ENCODE measurements around the gene PSMA6. TPM values are rescaled to one million over a fixed set of nuclear protein-coding genes. Genes with fewer than 3 reads are reported as not detected.

Gene PSMA6
- total RNA-seq, 4 donors from 2014 or later, result 24.5 to 141 (median 81.2) TPM

DNA sequence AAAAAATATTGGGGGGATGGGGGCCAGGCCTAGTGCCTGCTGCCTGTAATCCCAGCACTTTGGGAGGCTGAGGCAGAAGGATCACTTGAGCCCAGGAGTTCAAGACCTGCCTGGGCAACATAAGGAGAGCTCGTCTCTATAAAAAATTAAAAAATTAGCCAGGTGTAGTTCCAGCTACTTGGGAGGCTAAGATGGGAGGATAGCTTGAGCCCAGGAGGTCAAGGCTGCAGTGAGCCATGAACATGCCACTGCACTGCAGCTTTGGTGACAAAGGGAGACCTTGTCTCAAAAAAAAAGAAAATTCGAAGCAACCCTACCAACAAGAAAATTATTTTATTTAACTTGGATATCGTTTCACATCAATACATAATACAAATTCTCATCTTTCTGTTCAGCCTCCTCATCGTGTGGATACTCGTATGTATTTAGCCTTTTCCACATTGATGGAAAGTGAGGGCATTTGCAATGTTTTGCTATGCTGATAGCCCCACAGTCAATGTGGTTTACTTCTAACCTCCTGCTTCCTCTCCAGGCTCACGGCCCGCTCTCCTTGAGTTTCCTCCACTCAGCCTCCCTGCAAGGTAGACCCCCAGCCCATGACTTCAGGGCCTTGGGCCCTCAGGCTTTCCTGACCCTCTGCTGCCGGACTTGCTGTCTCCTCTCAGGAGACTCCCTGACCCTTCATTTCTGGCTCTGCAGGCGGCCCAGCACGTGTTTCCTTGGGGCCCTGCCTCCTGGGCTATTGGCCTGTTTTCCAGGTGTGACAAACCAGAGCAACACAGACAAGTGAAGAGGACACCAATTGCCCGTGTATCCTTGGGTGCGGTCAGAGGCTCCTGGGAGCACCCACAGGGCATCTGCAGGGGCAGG lies 57.5 kb downstream of the PSMA6 start:
- 76 to 87% methylated on average over 10 to 12 of the region's 12 CpGs for WGBS, 2 donors (ENCODE audit: low coverage in 1 of 2)
- Histone ChIP-seq H3K4me3 (no peak overlapping the region), H3K27ac (no peak overlapping the region), H3K27me3 (no peaks in the 10 kb centered on the region), H3K36me3 (no peaks in the 10 kb centered on the region), H3K9me3 (no peaks in the 10 kb centered on the region), H3K4me1 (peaks cover 0 to 11% (median 3%) of the 10 kb centered on the region in 4 donors)
- in situ Hi-C loops (cut with MboI; ENCODE audit: low pct_ligation_motif_present in 1 of 4, low pct_unique_long_range_greater_than_20kb in 1 of 4, low sequenced_read_pairs in 3 of 4), result no loop called here
- DNase-seq, result no peak
- intact Hi-C loops (cut with DNase I; ENCODE audit: low total_unique reads), result no loop called here
- TF ChIP-seq EP300 (IDR thresholded peaks at IDR 0.05; ENCODE audit: low read depth), result no peak
- TF ChIP-seq POLR2A (IDR thresholded peaks at IDR 0.05), result no peak
- no peak for TF ChIP-seq POLR2AphosphoS5 (IDR thresholded peaks at IDR 0.05)
- TF ChIP-seq, protein P1, sequence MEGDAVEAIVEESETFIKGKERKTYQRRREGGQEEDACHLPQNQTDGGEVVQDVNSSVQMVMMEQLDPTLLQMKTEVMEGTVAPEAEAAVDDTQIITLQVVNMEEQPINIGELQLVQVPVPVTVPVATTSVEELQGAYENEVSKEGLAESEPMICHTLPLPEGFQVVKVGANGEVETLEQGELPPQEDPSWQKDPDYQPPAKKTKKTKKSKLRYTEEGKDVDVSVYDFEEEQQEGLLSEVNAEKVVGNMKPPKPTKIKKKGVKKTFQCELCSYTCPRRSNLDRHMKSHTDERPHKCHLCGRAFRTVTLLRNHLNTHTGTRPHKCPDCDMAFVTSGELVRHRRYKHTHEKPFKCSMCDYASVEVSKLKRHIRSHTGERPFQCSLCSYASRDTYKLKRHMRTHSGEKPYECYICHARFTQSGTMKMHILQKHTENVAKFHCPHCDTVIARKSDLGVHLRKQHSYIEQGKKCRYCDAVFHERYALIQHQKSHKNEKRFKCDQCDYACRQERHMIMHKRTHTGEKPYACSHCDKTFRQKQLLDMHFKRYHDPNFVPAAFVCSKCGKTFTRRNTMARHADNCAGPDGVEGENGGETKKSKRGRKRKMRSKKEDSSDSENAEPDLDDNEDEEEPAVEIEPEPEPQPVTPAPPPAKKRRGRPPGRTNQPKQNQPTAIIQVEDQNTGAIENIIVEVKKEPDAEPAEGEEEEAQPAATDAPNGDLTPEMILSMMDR (IDR thresholded peaks at IDR 0.05), result no peak

DNA sequence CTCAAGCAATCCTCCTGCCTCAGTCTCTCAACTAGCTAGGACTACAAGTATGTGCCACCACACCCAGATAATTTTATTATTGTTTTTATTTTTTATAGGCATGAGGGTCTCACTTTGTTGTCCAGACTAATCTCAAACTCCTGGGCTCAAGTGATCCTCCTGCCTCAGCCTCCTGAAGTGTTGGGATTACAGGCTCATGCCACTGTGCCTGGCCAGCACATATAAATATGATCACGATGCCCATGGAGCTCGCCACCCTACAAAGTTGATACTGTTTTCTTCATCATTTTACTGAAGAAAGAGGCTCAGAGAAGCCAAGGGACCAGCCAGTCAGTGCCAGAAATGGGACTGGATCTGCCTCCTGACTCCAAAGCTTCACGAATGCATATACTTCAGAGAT lies 59.3 kb downstream of the PSMA6 start:
- WGBS, 2 donors (ENCODE audit: low coverage in 1 of 2), result 93 to 100% methylated on average over 2 to 3 of the region's 3 CpGs
- in situ Hi-C loops (cut with MboI; ENCODE audit: low pct_ligation_motif_present in 1 of 4, low pct_unique_long_range_greater_than_20kb in 1 of 4, low sequenced_read_pairs in 3 of 4) (no loop called here), intact Hi-C loops (cut with DNase I; ENCODE audit: low total_unique reads) (no loop called here)
- Histone ChIP-seq H3K36me3 (no peaks in the 10 kb centered on the region), H3K9me3 (no peaks in the 10 kb centered on the region), H3K4me3 (no peak overlapping the region), H3K4me1 (peaks cover 0 to 23% (median 9%) of the 10 kb centered on the region in 4 donors), H3K27ac (no peak overlapping the region), H3K27me3 (no peaks in the 10 kb centered on the region)
- TF ChIP-seq EP300 (IDR thresholded peaks at IDR 0.05; ENCODE audit: low read depth) (no peak), POLR2AphosphoS5 (IDR thresholded peaks at IDR 0.05) (no peak), POLR2A (IDR thresholded peaks at IDR 0.05) (no peak)
- TF ChIP-seq, protein P1 (IDR thresholded peaks at IDR 0.05), result no peak
- DNase-seq, result no peak

DNA sequence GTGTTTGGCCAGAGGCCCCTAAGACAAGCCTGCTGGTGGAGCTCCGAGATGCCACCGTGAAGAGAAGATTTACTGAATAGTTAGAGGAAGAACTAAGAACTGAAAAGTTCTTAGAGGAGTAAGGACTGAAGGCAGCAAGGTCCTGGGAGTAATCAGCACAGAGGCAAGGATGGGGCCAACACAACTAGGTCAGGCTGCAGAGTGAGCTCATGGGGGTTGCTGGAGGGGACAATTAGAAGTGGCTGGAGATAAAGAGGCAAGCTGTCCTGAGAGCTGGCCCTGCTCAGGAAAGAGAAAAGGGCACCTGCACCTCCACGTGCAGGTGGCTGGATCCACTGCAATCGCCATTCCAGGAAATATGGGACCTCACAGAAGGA lies 59.7 kb downstream of the PSMA6 start:
- no peak for DNase-seq
- in situ Hi-C loops (cut with MboI; ENCODE audit: low pct_ligation_motif_present in 1 of 4, low pct_unique_long_range_greater_than_20kb in 1 of 4, low sequenced_read_pairs in 3 of 4), result no loop called here
- Histone ChIP-seq H3K36me3 (no peaks in the 10 kb centered on the region), H3K27ac (no peak overlapping the region), H3K27me3 (no peaks in the 10 kb centered on the region), H3K4me3 (no peak overlapping the region), H3K9me3 (no peaks in the 10 kb centered on the region), H3K4me1 (peaks cover 0 to 26% (median 9%) of the 10 kb centered on the region in 4 donors)
- intact Hi-C loops (cut with DNase I; ENCODE audit: low total_unique reads), result no loop called here
- WGBS, 2 donors (ENCODE audit: low coverage in 1 of 2), result 80 to 83% methylated on average over 2 to 4 of the region's 4 CpGs
- TF ChIP-seq EP300 (IDR thresholded peaks at IDR 0.05; ENCODE audit: low read depth) (no peak), POLR2A (IDR thresholded peaks at IDR 0.05) (no peak)

DNA sequence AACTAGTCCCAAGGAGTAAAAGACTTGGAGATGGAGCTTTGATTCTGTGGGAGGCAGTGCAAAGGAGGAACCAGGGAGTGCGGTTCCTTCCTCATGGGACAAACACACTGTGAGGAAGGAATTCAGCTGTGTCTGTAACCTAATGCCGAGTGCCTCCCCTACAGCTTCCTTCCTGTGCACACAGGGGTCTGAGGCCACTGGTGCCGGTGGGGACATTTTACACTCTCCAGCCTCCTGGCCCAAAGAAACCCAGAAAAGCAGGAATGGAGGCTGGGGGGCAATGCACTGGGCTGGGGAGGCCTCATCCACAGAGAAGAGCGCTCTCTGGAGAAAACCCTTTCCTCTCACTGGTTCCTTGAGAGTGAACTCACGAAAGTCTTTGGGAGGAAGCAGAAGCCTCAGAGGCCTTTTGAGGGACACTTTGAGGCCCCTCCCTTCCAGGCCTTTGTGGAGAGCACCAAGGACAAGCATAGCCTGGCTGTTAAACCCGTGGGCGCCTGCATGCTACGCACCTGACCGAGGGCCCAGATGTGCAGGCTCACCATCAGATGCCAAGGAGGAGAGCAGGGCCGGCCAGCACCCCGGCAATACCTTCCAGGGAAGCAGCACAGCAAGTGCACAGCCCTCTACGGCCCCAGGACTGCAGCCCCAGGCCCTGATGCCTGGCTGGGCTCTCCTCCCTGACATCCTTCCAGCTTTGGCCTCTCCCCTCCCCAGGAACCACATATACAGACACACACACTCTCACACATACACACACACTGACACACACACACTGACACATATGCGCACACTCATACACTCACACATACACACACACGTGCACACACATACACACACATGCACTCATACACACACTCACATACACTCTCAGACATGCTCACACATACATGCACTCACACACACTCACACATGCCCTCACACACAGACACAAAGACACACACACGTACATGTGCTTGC lies 60.4 kb downstream of the PSMA6 start:
- Histone ChIP-seq H3K4me3 (no peak overlapping the region), H3K9me3 (no peaks in the 10 kb centered on the region), H3K27ac (peak overlapping the region in 2 of 4 donors; percentile 11), H3K36me3 (no peaks in the 10 kb centered on the region), H3K27me3 (no peaks in the 10 kb centered on the region), H3K4me1 (peaks cover 0 to 25% (median 9%) of the 10 kb centered on the region in 4 donors)
- intact Hi-C loops (cut with DNase I; ENCODE audit: low total_unique reads) (no loop called here), in situ Hi-C loops (cut with MboI; ENCODE audit: low pct_ligation_motif_present in 1 of 4, low pct_unique_long_range_greater_than_20kb in 1 of 4, low sequenced_read_pairs in 3 of 4) (no loop called here)
- 76 to 77% methylated on average over 3 to 15 of the region's 15 CpGs for WGBS, 2 donors (ENCODE audit: low coverage in 1 of 2)
- no peak for TF ChIP-seq EP300 (IDR thresholded peaks at IDR 0.05; ENCODE audit: low read depth)
- no peak for TF ChIP-seq POLR2A (IDR thresholded peaks at IDR 0.05)
- no peak for TF ChIP-seq POLR2AphosphoS5 (IDR thresholded peaks at IDR 0.05)
- TF ChIP-seq, protein P1 (IDR thresholded peaks at IDR 0.05), result no peak
- DNase-seq, result no peak
